Measurements from ENCODE around the gene ATRN.
A peak's percentile ranks its signal among the peaks of the same experiment; 100 is the strongest.

The ATRN gene

GRCh38 chr20:3430376-3431069 is 40.3 kb upstream of the ATRN start:
- Histone ChIP-seq H3K23ac (ENCODE audit: low read length in 2 of 2) (no peak overlapping the region), H3K36me3 (ENCODE audit: control insufficient read depth in 1 of 2, insufficient read depth in 2 of 2, low read depth in 1 of 2, low read length in 2 of 2) (no peaks in the 10 kb centered on the region), H4K91ac (ENCODE audit: low read length) (peak overlapping the region; percentile 48), H2BK15ac (ENCODE audit: low read depth, poor library complexity, severe bottlenecking) (no peak overlapping the region), H2BK5ac (ENCODE audit: low read depth, low read length, poor library complexity, severe bottlenecking) (no peak overlapping the region), H2BK12ac (ENCODE audit: low read length in 2 of 2) (no peak overlapping the region), H3K27ac (ENCODE audit: low read length, poor library complexity, severe bottlenecking) (no peak overlapping the region), H2AFZ (ENCODE audit: low read depth, low read length) (no peak overlapping the region), H3K27me3 (ENCODE audit: control insufficient read depth in 1 of 2, insufficient read depth in 1 of 2, low read length in 2 of 2) (peaks cover 4% of the 10 kb centered on the region in 2 experiments), H3K4me1 (ENCODE audit: control insufficient read depth, insufficient read depth, low read depth, low read length) (peaks cover 3% of the 10 kb centered on the region), H4K8ac (ENCODE audit: low read length) (no peak overlapping the region), H3K4ac (ENCODE audit: low read depth in 1 of 2, low read length in 2 of 2) (no peak overlapping the region), H3K4me2 (ENCODE audit: low read length, poor library complexity, severe bottlenecking) (no peak overlapping the region), H3K18ac (ENCODE audit: low read depth in 1 of 2, low read length in 2 of 2) (no peak overlapping the region), H3K4me3 (ENCODE audit: insufficient read depth in 1 of 2, low read depth in 1 of 2, low read length in 2 of 2) (no peak overlapping the region), H3K79me1 (replicated peaks; ENCODE audit: low read length, poor library complexity, severe bottlenecking) (no peaks in the 10 kb centered on the region), H3K9ac (ENCODE audit: low read length) (no peak overlapping the region), H2AK5ac (ENCODE audit: low read length, severe bottlenecking) (no peak overlapping the region), H3K14ac (ENCODE audit: low read length in 2 of 2) (no peak overlapping the region), H2BK120ac (ENCODE audit: low read depth, low read length) (no peak overlapping the region), H3K9me3 (ENCODE audit: control insufficient read depth, low read length) (no peaks in the 10 kb centered on the region)
- 90% methylated on average over 14 of the region's 14 CpGs for WGBS
- DNase-seq, result no peak

DNA sequence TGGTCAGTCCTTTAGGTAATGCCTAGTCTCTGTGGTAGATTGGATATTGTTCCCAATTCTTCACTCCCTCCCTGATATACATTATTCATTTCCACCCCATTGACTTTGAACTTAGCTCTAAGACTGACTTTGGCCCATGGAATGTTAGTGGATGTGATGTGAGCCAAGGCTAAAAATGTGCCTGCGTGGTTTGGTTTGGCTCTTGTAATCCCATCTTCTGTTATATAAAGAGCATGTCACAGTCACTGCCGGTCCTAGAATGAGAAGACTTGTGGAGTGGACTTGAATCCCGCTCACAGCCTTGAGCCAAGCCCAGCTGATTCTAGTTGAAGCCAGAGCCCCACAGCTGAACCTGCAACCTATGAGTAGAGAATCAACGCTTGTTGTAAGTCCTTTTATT is 39.7 kb upstream of the ATRN start:
- Histone ChIP-seq H2AFZ (ENCODE audit: low read depth, low read length) (no peak overlapping the region), H3K23ac (ENCODE audit: low read length in 2 of 2) (no peak overlapping the region), H3K9me3 (ENCODE audit: control insufficient read depth, low read length) (no peaks in the 10 kb centered on the region), H3K4ac (ENCODE audit: low read depth in 1 of 2, low read length in 2 of 2) (no peak overlapping the region), H3K36me3 (ENCODE audit: control insufficient read depth in 1 of 2, insufficient read depth in 2 of 2, low read depth in 1 of 2, low read length in 2 of 2) (no peaks in the 10 kb centered on the region), H2BK120ac (ENCODE audit: low read depth, low read length) (no peak overlapping the region), H4K91ac (ENCODE audit: low read length) (no peak overlapping the region), H3K4me1 (ENCODE audit: control insufficient read depth, insufficient read depth, low read depth, low read length) (peaks cover 3% of the 10 kb centered on the region), H3K4me3 (ENCODE audit: insufficient read depth in 1 of 2, low read depth in 1 of 2, low read length in 2 of 2) (no peak overlapping the region), H2BK5ac (ENCODE audit: low read depth, low read length, poor library complexity, severe bottlenecking) (no peak overlapping the region), H3K18ac (ENCODE audit: low read depth in 1 of 2, low read length in 2 of 2) (no peak overlapping the region), H3K79me1 (replicated peaks; ENCODE audit: low read length, poor library complexity, severe bottlenecking) (no peaks in the 10 kb centered on the region), H4K8ac (ENCODE audit: low read length) (no peak overlapping the region), H3K4me2 (ENCODE audit: low read length, poor library complexity, severe bottlenecking) (no peak overlapping the region), H3K9ac (ENCODE audit: low read length) (no peak overlapping the region), H2AK5ac (ENCODE audit: low read length, severe bottlenecking) (no peak overlapping the region), H3K27ac (ENCODE audit: low read length, poor library complexity, severe bottlenecking) (no peak overlapping the region), H2BK12ac (ENCODE audit: low read length in 2 of 2) (no peak overlapping the region), H3K14ac (ENCODE audit: low read length in 2 of 2) (no peak overlapping the region), H3K27me3 (ENCODE audit: control insufficient read depth in 1 of 2, insufficient read depth in 1 of 2, low read length in 2 of 2) (peaks cover 4% of the 10 kb centered on the region in 2 experiments), H2BK15ac (ENCODE audit: low read depth, poor library complexity, severe bottlenecking) (no peak overlapping the region)
- no peak for DNase-seq
- WGBS, result 95% methylated on average over 4 of the region's 4 CpGs

GRCh38 chr20:3432844-3433243 is 38.0 kb upstream of the ATRN start:
- DNase-seq, result no peak
- no peak overlapping the region for H4K91ac ChIP-seq (ENCODE audit: low read length)

GRCh38 chr20:3433744-3434143 is 37.1 kb upstream of the ATRN start:
- Histone ChIP-seq H3K27me3 (ENCODE audit: control insufficient read depth in 1 of 2, insufficient read depth in 1 of 2, low read length in 2 of 2) (peaks cover 4% of the 10 kb centered on the region in 2 experiments), H2BK120ac (ENCODE audit: low read depth, low read length) (no peak overlapping the region), H3K9ac (ENCODE audit: low read length) (no peak overlapping the region), H3K36me3 (ENCODE audit: control insufficient read depth in 1 of 2, insufficient read depth in 2 of 2, low read depth in 1 of 2, low read length in 2 of 2) (no peaks in the 10 kb centered on the region), H3K4me2 (ENCODE audit: low read length, poor library complexity, severe bottlenecking) (no peak overlapping the region), H2BK15ac (ENCODE audit: low read depth, poor library complexity, severe bottlenecking) (no peak overlapping the region), H2AFZ (ENCODE audit: low read depth, low read length) (no peak overlapping the region), H3K4me1 (ENCODE audit: control insufficient read depth, insufficient read depth, low read depth, low read length) (peaks cover 4% of the 10 kb centered on the region), H3K18ac (ENCODE audit: low read depth in 1 of 2, low read length in 2 of 2) (no peak overlapping the region), H3K27ac (ENCODE audit: low read length, poor library complexity, severe bottlenecking) (no peak overlapping the region), H3K4ac (ENCODE audit: low read depth in 1 of 2, low read length in 2 of 2) (no peak overlapping the region), H2AK5ac (ENCODE audit: low read length, severe bottlenecking) (no peak overlapping the region), H3K14ac (ENCODE audit: low read length in 2 of 2) (no peak overlapping the region), H2BK5ac (ENCODE audit: low read depth, low read length, poor library complexity, severe bottlenecking) (no peak overlapping the region), H4K8ac (ENCODE audit: low read length) (no peak overlapping the region), H3K23ac (ENCODE audit: low read length in 2 of 2) (no peak overlapping the region), H3K4me3 (ENCODE audit: insufficient read depth in 1 of 2, low read depth in 1 of 2, low read length in 2 of 2) (no peak overlapping the region), H4K91ac (ENCODE audit: low read length) (no peak overlapping the region), H2BK12ac (ENCODE audit: low read length in 2 of 2) (no peak overlapping the region), H3K9me3 (ENCODE audit: control insufficient read depth, low read length) (no peaks in the 10 kb centered on the region), H3K79me1 (replicated peaks; ENCODE audit: low read length, poor library complexity, severe bottlenecking) (no peaks in the 10 kb centered on the region)
- 92% methylated on average over 2 of the region's 3 CpGs for WGBS
- DNase-seq, result no peak

More at GRCh38 chr20:3432844-3433243, 38.0 kb upstream of the ATRN start:
- Histone ChIP-seq H3K18ac (ENCODE audit: low read depth in 1 of 2, low read length in 2 of 2) (no peak overlapping the region), H3K27ac (ENCODE audit: low read length, poor library complexity, severe bottlenecking) (no peak overlapping the region), H4K8ac (ENCODE audit: low read length) (no peak overlapping the region), H2BK15ac (ENCODE audit: low read depth, poor library complexity, severe bottlenecking) (no peak overlapping the region), H3K27me3 (ENCODE audit: control insufficient read depth in 1 of 2, insufficient read depth in 1 of 2, low read length in 2 of 2) (peaks cover 4% of the 10 kb centered on the region in 2 experiments), H3K23ac (ENCODE audit: low read length in 2 of 2) (no peak overlapping the region), H3K4me1 (ENCODE audit: control insufficient read depth, insufficient read depth, low read depth, low read length) (peaks cover 4% of the 10 kb centered on the region), H3K9ac (ENCODE audit: low read length) (no peak overlapping the region), H3K36me3 (ENCODE audit: control insufficient read depth in 1 of 2, insufficient read depth in 2 of 2, low read depth in 1 of 2, low read length in 2 of 2) (no peaks in the 10 kb centered on the region), H3K4me2 (ENCODE audit: low read length, poor library complexity, severe bottlenecking) (no peak overlapping the region), H3K9me3 (ENCODE audit: control insufficient read depth, low read length) (no peaks in the 10 kb centered on the region), H2BK120ac (ENCODE audit: low read depth, low read length) (no peak overlapping the region), H2BK5ac (ENCODE audit: low read depth, low read length, poor library complexity, severe bottlenecking) (no peak overlapping the region), H2AK5ac (ENCODE audit: low read length, severe bottlenecking) (no peak overlapping the region), H3K14ac (ENCODE audit: low read length in 2 of 2) (no peak overlapping the region), H2AFZ (ENCODE audit: low read depth, low read length) (no peak overlapping the region), H3K4me3 (ENCODE audit: insufficient read depth in 1 of 2, low read depth in 1 of 2, low read length in 2 of 2) (no peak overlapping the region), H2BK12ac (ENCODE audit: low read length in 2 of 2) (no peak overlapping the region), H3K79me1 (replicated peaks; ENCODE audit: low read length, poor library complexity, severe bottlenecking) (no peaks in the 10 kb centered on the region), H3K4ac (ENCODE audit: low read depth in 1 of 2, low read length in 2 of 2) (no peak overlapping the region)
- WGBS, result 82% methylated on average over 3 of the region's 3 CpGs

Measured in mesenchymal stem cell (in vitro differentiated cells and primary cell).